ENCODE results near the gene CFAP97D2.
A peak's percentile ranks its signal among the peaks of the same experiment; 100 is the strongest.
"Not testable (repeated sequence)": the region's sequence is repeated elsewhere in the genome, so short reads cannot be mapped to it uniquely, and the experiment has no call there.

The CFAP97D2 gene

GRCh38 chr13:114179087-114179658, at the start of gene CFAP97D2:
Gene CFAP97D2 (plus strand): TSS chr13:114179257. CDS start chr13:114179331, 74 bp downstream.
- peak in 1 of 10 donors; percentile 76 for DNase-seq
- intact Hi-C loops (cut with DNase I) = no loop called here

GRCh38 chr13:114129649-114130062, 49.4 kb upstream of the CFAP97D2 start:
- intact Hi-C loops (cut with DNase I) = loop anchor here (5.0 to 10.0 kb wide), 2 partner anchors 65 to 102 kb away; no protein-coding TSS in a partner anchor
- peak in 2 of 10 donors; percentile 20 to 59 for DNase-seq

- intact Hi-C loops (cut with DNase I) = loop anchor here (5.0 to 10.0 kb wide), 2 partner anchors 65 to 103 kb away; no protein-coding TSS in a partner anchor
These were observed 48.8 kb upstream of the CFAP97D2 start for GRCh38 chr13:114130131-114130836.

GRCh38 chr13:114130837-114131582, 48.0 kb upstream of the CFAP97D2 start:
- intact Hi-C loops (cut with DNase I) = loop anchor here (5.0 to 10.0 kb wide), 2 partner anchors 66 to 104 kb away; no protein-coding TSS in a partner anchor
- DNase-seq = peak in 8 of 10 donors; percentile 36 to 92 (median 52)

More at GRCh38 chr13:114130131-114130836, 48.8 kb upstream of the CFAP97D2 start:
- peak in 1 of 10 donors; percentile 67 for DNase-seq

GRCh38 chr13:114131583-114132418, 47.3 kb upstream of the CFAP97D2 start:
- intact Hi-C loops (cut with DNase I) = loop anchor here (5.0 to 10.0 kb wide), 2 partner anchors 67 to 104 kb away; no protein-coding TSS in a partner anchor
- peak in 3 of 10 donors; percentile 29 to 86 (median 78) for DNase-seq

- intact Hi-C loops (cut with DNase I) = loop anchor here (5.0 to 10.0 kb wide), 2 partner anchors 68 to 105 kb away; no protein-coding TSS in a partner anchor
- peak; percentile 43 to 96 (median 66) for DNase-seq
These were observed 46.5 kb upstream of the CFAP97D2 start, which contains the start of gene RASA3 for GRCh38 chr13:114132419-114133121. Gene RASA3 (minus strand): TSS chr13:114132623. CDS start chr13:114132489, 134 bp downstream.

- intact Hi-C loops (cut with DNase I) = loop anchor here (5.0 to 10.0 kb wide), 2 partner anchors 68 to 106 kb away; no protein-coding TSS in a partner anchor
- DNase-seq = peak in 1 of 10 donors; percentile 9
These were observed 45.9 kb upstream of the CFAP97D2 start for GRCh38 chr13:114133126-114133525.

- not testable (repeated sequence) for DNase-seq
- intact Hi-C loops (cut with DNase I) = loop anchor here (5.0 to 10.0 kb wide), 2 partner anchors 69 to 106 kb away; no protein-coding TSS in a partner anchor
These were observed 45.5 kb upstream of the CFAP97D2 start for GRCh38 chr13:114133552-114133951.

GRCh38 chr13:114134111-114134943, 44.7 kb upstream of the CFAP97D2 start:
- DNase-seq = peak in 2 of 10 donors; percentile 34 to 84
- intact Hi-C loops (cut with DNase I) = loop anchor here (5.0 to 10.0 kb wide), 2 partner anchors 70 to 107 kb away; no protein-coding TSS in a partner anchor

GRCh38 chr13:114134944-114135610, 44.0 kb upstream of the CFAP97D2 start:
- intact Hi-C loops (cut with DNase I) = loop anchor here (5.0 to 10.0 kb wide), 2 partner anchors 70 to 108 kb away; no protein-coding TSS in a partner anchor

GRCh38 chr13:114135731-114136171, 43.3 kb upstream of the CFAP97D2 start:
- peak in 1 of 10 donors; percentile 55 for DNase-seq

More at GRCh38 chr13:114134944-114135610, 44.0 kb upstream of the CFAP97D2 start:
- DNase-seq = peak in 1 of 10 donors; percentile 12

GRCh38 chr13:114136576-114136975, 42.5 kb upstream of the CFAP97D2 start:
- intact Hi-C loops (cut with DNase I) = loop anchor here (10.0 kb wide), 1 partner anchor 72 kb away; no protein-coding TSS in a partner anchor
- DNase-seq = peak in 1 of 10 donors; percentile 21

More at GRCh38 chr13:114135731-114136171, 43.3 kb upstream of the CFAP97D2 start:
- intact Hi-C loops (cut with DNase I) = loop anchor here (10.0 kb wide), 1 partner anchor 71 kb away; no protein-coding TSS in a partner anchor

- intact Hi-C loops (cut with DNase I) = no loop called here
- DNase-seq = peak in 1 of 10 donors; percentile 71
These were observed 38.7 kb upstream of the CFAP97D2 start for GRCh38 chr13:114140131-114140905.

GRCh38 chr13:114140906-114141250, 38.2 kb upstream of the CFAP97D2 start:
- peak in 1 of 10 donors; percentile 69 for DNase-seq
- intact Hi-C loops (cut with DNase I) = no loop called here

- intact Hi-C loops (cut with DNase I) = no loop called here
- DNase-seq = peak in 1 of 10 donors; percentile 46
These were observed 37.6 kb upstream of the CFAP97D2 start for GRCh38 chr13:114141261-114141996.

Data from posterior cingulate gyrus (tissue), 11 donors.